Activated T-cell treated with anti-CD3 and anti-CD28 coated beads for 4 hours (primary cell): Measurements from ENCODE around the gene LDLRAD4.
"Not testable (repeated sequence)": the region's sequence is repeated elsewhere in the genome, so short reads cannot be mapped to it uniquely, and the experiment has no call there.

Experiments used
- DNase-seq: peaks from one replicate; pipeline ENCODE4 v3.0.0-alpha.2; 2020

LDLRAD4 gene

GRCh38 chr18:13253786-13254688, 35.5 kb downstream of the LDLRAD4 start:
- no peak for DNase-seq

- DNase-seq: no peak
Observed at GRCh38 chr18:13254971-13255927, 36.7 kb downstream of the LDLRAD4 start.

DNA sequence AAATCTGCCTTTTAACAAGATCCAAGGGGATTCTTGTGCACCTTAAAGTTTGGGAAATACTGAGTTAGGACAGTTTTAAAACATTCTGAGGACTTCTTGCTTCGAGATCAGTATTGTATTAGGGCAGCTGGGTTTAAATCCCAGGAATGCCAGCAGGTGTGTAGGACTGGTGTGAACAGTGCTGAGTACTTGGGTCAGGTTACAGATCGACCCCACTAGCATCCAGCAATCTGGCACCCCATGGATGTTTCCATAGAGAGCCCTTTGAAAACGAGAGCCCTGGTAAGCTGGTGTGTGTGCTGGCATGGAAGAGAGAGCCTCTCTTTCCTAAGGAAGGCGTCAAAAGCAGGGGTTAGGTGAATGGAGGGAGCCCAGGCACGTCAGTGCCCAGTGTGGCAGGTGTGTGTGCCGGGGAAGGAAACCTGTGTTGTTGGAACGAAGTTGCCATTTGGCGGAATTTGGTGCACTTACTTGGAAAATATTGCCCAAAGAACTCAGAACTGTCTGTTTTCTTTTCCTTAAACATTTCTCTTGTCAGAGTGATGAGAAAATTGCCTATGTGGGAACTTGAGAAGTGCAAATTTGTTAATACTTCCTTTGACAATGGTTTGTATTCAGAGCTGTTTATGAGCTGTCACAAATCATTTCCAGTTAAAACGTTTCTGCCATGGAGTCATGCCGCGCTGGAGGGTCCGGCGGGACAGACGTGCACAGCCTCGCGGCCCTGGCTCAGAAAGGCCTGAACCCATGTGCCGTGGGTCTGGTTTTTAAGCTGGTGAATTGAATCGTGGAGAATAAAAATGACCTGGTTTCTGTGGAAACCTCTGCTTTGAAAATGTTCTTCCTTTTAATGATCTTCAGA, 38.1 kb downstream of the LDLRAD4 start:
- DNase-seq: no peak

DNA sequence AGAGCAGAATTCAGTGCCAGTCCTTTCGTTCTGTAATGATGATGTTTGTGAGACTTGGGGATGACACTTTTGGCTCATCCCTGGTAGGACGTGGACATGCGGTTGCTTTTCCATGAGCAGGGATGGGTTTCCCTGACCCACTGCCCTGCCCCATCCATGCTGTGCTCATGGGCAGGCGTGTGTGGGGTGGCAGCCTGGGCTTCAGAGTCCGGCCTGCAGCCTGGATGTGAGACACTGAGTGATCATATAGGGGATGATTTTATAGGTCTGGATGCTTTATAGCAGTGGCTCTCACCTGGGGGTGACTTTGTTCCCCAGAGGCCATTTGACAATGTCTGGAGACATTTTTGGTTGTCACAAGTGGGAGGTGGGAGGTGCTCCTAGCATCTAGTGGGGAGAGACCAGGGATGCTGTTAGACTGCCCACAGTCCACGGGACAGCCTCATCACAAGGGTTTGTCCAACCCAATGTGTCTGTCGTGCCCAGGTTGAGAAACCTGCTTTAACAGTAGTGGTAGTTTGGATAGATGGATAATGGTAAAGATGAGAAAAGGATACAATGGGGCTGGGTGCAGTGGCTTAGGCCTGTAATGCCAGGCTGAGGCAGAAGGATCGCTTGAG, 38.9 kb downstream of the LDLRAD4 start:
- no peak for DNase-seq

DNA sequence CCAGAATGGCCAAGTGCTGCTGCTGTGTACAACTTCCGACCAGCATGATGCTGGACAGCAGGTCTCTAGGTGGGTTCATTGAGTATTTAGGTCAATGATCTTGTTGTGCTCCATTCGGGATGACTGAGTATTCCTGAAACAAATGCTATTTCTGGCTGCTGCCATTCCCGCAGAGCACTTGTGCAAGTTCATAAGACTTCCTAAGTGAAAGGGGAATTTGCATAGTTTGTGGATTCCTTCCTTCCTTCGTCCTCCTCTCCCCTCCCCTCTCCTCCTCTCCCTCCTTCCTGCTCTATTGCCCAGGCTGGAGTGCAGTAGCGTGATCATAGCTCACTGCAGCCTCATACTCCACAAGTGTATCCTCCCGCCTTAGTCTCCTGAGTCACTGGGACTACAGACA, 40.4 kb downstream of the LDLRAD4 start:
- DNase-seq: no peak

GRCh38 chr18:13259701-13260100, 41.1 kb downstream of the LDLRAD4 start:
- DNase-seq: no peak

GRCh38 chr18:13260197-13260934, 41.8 kb downstream of the LDLRAD4 start:
- no peak for DNase-seq

- DNase-seq: no peak
Observed at GRCh38 chr18:13260935-13261640, 42.5 kb downstream of the LDLRAD4 start.

DNA sequence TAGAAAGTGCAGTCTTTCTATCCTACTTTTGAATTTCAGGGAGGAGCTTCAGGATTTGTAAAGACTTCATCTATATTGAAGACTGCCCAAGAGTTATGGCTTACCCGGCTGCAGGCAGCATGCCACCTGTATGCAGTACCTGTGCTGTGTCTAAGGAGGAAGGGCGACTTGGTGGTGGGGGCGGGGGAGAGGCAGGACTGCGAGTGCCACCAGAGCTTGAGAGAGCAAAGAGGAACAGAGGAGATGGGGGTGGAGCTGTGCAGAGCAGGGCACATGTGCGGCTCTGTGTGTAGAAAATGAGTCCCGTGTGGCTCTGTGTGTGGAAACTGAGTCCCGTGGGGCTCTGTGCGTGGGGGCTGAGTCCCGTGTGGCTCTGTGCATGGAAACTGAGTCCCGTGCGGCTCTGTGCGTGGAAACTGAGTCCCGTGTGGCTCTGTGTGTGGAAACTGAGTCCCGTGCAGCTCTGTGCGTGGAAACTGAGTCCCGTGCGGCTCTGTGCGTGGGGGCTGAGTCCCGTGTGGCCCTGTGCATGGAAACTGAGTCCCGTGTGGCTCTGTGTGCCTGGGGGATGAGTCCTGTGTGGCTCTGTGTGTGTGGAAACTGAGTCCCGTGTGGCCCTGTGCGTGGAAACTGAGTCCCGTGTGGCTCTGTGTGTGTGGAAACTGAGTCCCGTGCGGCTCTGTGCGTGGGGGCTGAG, 43.2 kb downstream of the LDLRAD4 start:
- no peak for DNase-seq

DNA sequence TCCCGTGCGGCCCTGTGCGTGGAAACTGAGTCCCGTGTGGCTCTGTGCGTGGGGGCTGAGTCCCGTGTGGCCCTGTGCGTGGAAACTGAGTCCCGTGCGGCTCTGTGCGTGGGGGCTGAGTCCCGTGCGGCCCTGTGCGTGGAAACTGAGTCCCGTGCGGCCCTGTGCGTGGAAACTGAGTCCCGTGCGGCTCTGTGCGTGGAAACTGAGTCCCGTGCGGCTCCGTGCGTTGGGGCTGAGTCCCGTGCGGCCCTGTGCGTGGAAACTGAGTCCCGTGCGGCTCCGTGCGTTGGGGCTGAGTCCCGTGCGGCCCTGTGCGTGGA, 43.8 kb downstream of the LDLRAD4 start:
- DNase-seq: not testable (repeated sequence)

GRCh38 chr18:13262839-13263691, 44.5 kb downstream of the LDLRAD4 start:
- no peak for DNase-seq

DNA sequence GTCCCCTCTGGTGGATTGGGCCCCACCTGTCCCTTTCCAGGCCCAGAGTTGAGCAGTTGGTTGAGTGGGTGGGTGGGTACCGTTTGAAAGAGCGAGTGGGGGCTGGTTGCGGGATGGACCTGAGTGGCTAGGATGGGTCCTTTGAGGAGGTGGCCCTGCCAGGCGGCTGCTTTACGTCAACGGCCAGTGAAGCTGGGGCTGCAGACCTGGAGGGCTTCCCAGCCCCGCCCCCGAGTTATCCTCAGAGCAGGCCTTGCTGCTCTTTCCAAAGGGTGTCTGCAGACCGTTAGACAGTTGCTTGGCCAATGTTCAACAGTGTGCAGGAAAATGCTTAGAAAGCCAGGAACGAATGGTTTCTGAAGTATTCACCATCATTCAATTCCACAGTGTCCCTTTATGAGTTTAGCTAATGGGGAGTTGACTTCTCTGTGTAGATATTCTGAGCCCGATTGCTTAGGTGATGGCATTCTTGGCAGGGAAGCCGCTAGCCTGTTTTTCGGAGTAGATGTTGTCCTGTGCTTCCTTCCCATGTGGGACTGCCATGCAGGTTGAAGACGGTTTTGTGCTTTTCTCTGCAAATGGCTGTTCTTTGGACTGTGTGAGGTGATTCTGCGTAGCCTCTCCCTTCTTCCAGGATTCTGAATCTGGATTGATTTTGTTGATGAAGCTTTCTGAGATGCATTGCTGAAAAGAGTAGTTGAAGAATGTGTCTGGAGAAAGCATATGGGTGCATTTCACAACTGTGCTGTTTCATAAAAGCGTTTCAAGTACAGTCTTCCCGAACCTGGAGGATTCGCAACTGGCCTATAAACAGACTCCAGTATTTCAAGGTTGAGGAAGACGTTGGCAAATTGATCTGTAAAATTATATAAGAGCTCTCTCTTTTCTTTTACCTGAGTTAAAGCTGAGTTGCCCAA, 45.8 kb downstream of the LDLRAD4 start:
- DNase-seq: no peak

GRCh38 chr18:13265008-13265910, 46.7 kb downstream of the LDLRAD4 start:
- no peak for DNase-seq

DNA sequence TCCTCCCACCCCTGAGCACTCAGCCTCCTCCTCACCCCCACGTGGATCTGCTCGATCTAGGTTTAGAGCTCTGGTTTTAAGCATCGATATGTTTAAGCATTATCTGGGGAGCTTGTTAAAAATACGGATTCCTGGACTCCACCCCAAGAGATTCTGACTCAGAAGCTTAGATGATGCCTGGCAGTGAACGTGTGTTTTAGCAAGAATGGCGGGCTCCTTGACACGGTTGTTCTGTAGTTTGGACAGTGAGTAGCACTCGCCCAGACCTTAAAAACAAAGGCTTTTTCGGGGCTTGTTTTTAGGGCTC, 47.3 kb downstream of the LDLRAD4 start:
- no peak for DNase-seq

- no peak for DNase-seq
Observed at GRCh38 chr18:13266218-13267100, 47.9 kb downstream of the LDLRAD4 start.

DNA sequence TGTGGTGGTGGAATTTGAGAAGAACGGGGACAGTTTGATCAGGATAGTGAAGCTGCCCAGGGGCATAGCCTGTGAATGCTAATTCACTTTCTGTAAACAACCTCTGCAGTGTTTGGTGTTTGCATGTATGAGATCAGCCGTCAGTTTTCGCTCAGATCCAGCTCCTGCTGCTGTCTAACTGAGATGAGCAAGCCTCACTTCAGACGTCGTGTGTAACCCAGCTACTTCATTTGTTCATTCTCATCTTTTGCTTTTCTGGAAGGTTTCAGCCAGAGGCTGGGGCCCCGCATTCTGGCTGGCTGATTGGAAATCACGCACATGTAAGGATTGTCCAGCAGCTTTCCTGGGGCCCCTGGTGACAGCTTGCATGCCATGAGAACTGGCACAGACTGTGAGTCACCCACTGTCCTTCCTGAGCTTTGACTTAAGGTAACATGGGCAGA, 48.9 kb downstream of the LDLRAD4 start:
- DNase-seq: no peak
